ENCODE results near the gene RNF223. TPM values are rescaled to one million over a fixed set of nuclear protein-coding genes. Genes with fewer than 3 reads are reported as not detected.

The RNF223 gene
- polyA plus RNA-seq, 1 donor (not counting 4 experiments of a cell fraction or from before 2014, with no cell fraction given) = 0.22 TPM

GRCh38 chr1:1087351-1088028, 13.4 kb upstream of the RNF223 start:
- Histone ChIP-seq H3K27me3 (ENCODE audit: control insufficient read depth, extremely low read depth, insufficient read depth, low read length) (no peaks in the 10 kb centered on the region), H3K79me2 (ENCODE audit: control insufficient read depth, insufficient read depth, low read length) (no peaks in the 10 kb centered on the region), H4K20me1 (ENCODE audit: control insufficient read depth, extremely low read depth, insufficient read depth, low read length) (no peaks in the 10 kb centered on the region), H2AFZ (ENCODE audit: control insufficient read depth, low read length) (no peak overlapping the region), H3K4me1 (ENCODE audit: control insufficient read depth, extremely low read depth, insufficient read depth, low read length) (no peaks in the 10 kb centered on the region), H3K9me1 (ENCODE audit: control insufficient read depth, extremely low read depth, insufficient read depth, low read length) (no peaks in the 10 kb centered on the region), H3K9me3 (ENCODE audit: control insufficient read depth, low read depth, low read length) (no peaks in the 10 kb centered on the region), H3K9ac (ENCODE audit: control insufficient read depth, extremely low read depth, insufficient read depth, low read length) (no peak overlapping the region), H3K4me3 (ENCODE audit: control insufficient read depth in 2 of 3, extremely low read depth in 1 of 3, insufficient read depth in 2 of 3, low read depth in 1 of 3, low read length in 3 of 3) (no peak overlapping the region), H3K36me3 (ENCODE audit: control insufficient read depth in 2 of 2, extremely low read depth in 1 of 2, insufficient read depth in 2 of 2, low read length in 2 of 2) (peaks cover 0 to 2% of the 10 kb centered on the region in 2 experiments), H3K27ac (ENCODE audit: control insufficient read depth, insufficient read depth, low read length) (no peak overlapping the region), H3K4me2 (ENCODE audit: control insufficient read depth, extremely low read depth, insufficient read depth, low read depth, low read length) (no peak overlapping the region)
- no peak for DNase-seq (ENCODE audit: low read depth, low spot score)
- dilution Hi-C loops (cut with MboI; ENCODE audit: extremely low pct_ligation_motif_present, low sequenced_read_pairs) = no loop called here
- no peak for TF ChIP-seq CTCF (optimal IDR thresholded peaks at IDR 0.05 in 1 of 3, IDR thresholded peaks at IDR 0.05 in 1 of 3, conservative IDR thresholded peaks at IDR 0.05 in 1 of 3; ENCODE audit: extremely low read depth in 1 of 3, insufficient read depth in 2 of 3, low read length in 3 of 3)
- TF ChIP-seq EZH2 (IDR thresholded peaks at IDR 0.05; ENCODE audit: low read length) = no peak
- FAIRE-seq = no peak

- no peak for FAIRE-seq
- no peak overlapping the region for H3K4me2 ChIP-seq (ENCODE audit: control insufficient read depth, extremely low read depth, insufficient read depth, low read depth, low read length)
- no peaks in the 10 kb centered on the region for H3K79me2 ChIP-seq (ENCODE audit: control insufficient read depth, insufficient read depth, low read length)
- no peak overlapping the region for H3K9ac ChIP-seq (ENCODE audit: control insufficient read depth, extremely low read depth, insufficient read depth, low read length)
- no peak overlapping the region for H3K27ac ChIP-seq (ENCODE audit: control insufficient read depth, insufficient read depth, low read length)
- no peaks in the 10 kb centered on the region for H3K27me3 ChIP-seq (ENCODE audit: control insufficient read depth, extremely low read depth, insufficient read depth, low read length)
- no peak overlapping the region for H2AFZ ChIP-seq (ENCODE audit: control insufficient read depth, low read length)
- no peak overlapping the region for H3K4me3 ChIP-seq (ENCODE audit: control insufficient read depth in 2 of 3, extremely low read depth in 1 of 3, insufficient read depth in 2 of 3, low read depth in 1 of 3, low read length in 3 of 3)
- DNase-seq (ENCODE audit: low read depth, low spot score) = no peak
- H3K9me1 ChIP-seq (ENCODE audit: control insufficient read depth, extremely low read depth, insufficient read depth, low read length) = no peaks in the 10 kb centered on the region
- no peaks in the 10 kb centered on the region for H3K9me3 ChIP-seq (ENCODE audit: control insufficient read depth, low read depth, low read length)
- TF ChIP-seq CTCF (optimal IDR thresholded peaks at IDR 0.05 in 1 of 3, IDR thresholded peaks at IDR 0.05 in 1 of 3, conservative IDR thresholded peaks at IDR 0.05 in 1 of 3; ENCODE audit: extremely low read depth in 1 of 3, insufficient read depth in 2 of 3, low read length in 3 of 3) (no peak), EZH2 (IDR thresholded peaks at IDR 0.05; ENCODE audit: low read length) (no peak)
- no peaks in the 10 kb centered on the region for H3K4me1 ChIP-seq (ENCODE audit: control insufficient read depth, extremely low read depth, insufficient read depth, low read length)
- no peaks in the 10 kb centered on the region for H4K20me1 ChIP-seq (ENCODE audit: control insufficient read depth, extremely low read depth, insufficient read depth, low read length)
- dilution Hi-C loops (cut with MboI; ENCODE audit: extremely low pct_ligation_motif_present, low sequenced_read_pairs) = no loop called here
- peaks cover 0 to 6% of the 10 kb centered on the region in 2 experiments for H3K36me3 ChIP-seq (ENCODE audit: control insufficient read depth in 2 of 2, extremely low read depth in 1 of 2, insufficient read depth in 2 of 2, low read length in 2 of 2)
These were observed 12.8 kb upstream of the RNF223 start for GRCh38 chr1:1086911-1087341.
